WTC11 (cell line): ENCODE results near the gene RPL10. TPM values are rescaled to one million over a fixed set of nuclear protein-coding genes. Genes with fewer than 3 reads are reported as not detected.

Source experiments
- E2F4 ChIP-seq: sonication (generic); formaldehyde crosslinking; IDR thresholded peaks from 2 replicates; pipeline ENCODE4 v1.8.1; 2022; ENCODE audit warnings: low read depth, mild to moderate bottlenecking, moderate library complexity, missing genetic modification reagents, borderline replicate concordance
- FOXJ3 ChIP-seq: sonication (generic); formaldehyde crosslinking; IDR thresholded peaks from 2 replicates; pipeline ENCODE4 v1.9.0; 2021; ENCODE audit warnings: missing genetic modification reagents, mild to moderate bottlenecking, borderline replicate concordance
- STAT6 ChIP-seq: sonication (generic); formaldehyde crosslinking; conservative IDR thresholded peaks from 2 replicates; pipeline ENCODE4 v1.8.1; 2023; ENCODE audit warnings: mild to moderate bottlenecking, low read depth, missing genetic modification reagents, moderate library complexity
- ZNF425 ChIP-seq: fragments of 250-450 bp; sonication (Bioruptor Pico); conservative IDR thresholded peaks from 2 replicates; pipeline ENCODE4 v1.9.0; 2021; ENCODE audit warnings: mild to moderate bottlenecking
- microRNA-seq: library from miRNA; unstranded; fragments of <30 nt; microRNA quantifications from one replicate; pipeline ENCODE4 v1.2.0, GENCODE V29; 2022; ENCODE audit warnings: borderline number of aligned reads
- total RNA-seq: library from RNA; stranded (reverse); gene quantifications from 3 replicates; pipeline ENCODE4 v1.2.3, GENCODE V29; 2021

RPL10 gene
- total RNA-seq, 1 experiment from 2014 or later = 2,241 TPM

GRCh38 chrX:154450312-154450711 lies 52.1 kb downstream of the RPL10 start (continued):
- no peak for TF ChIP-seq STAT6 (CRISPR knock-in tag)
- TF ChIP-seq FOXJ3 = no peak
- no peak for TF ChIP-seq E2F4 (CRISPR knock-in tag)
- TF ChIP-seq ZNF425 (CRISPR knock-in tag) = no peak

Small RNAs within 50 kb of the gene (microRNA-seq; reads per million reads assigned to microRNA genes)
- 4.2 reads per million, percentile 9 among the genes with 10 or more reads in this experiment for gene MIR6858

Other genes with a start within 250 kb of the RPL10 start
- not detected in 3 replicates for gene OPN1MW, start 215.8 kb upstream of the RPL10 start, total RNA-seq
- gene OPN1MW2, start 178.6 kb upstream of the RPL10 start, total RNA-seq = not detected in 3 replicates
- gene OPN1MW3, start 140.8 kb upstream of the RPL10 start, total RNA-seq = not detected in 3 replicates
- gene TEX28, start 103.3 kb upstream of the RPL10 start, total RNA-seq = not detected in 3 replicates
- 0.46 to 0.53 TPM in 2 of 3 replicates, not detected in the other for gene TKTL1, start 102.6 kb upstream of the RPL10 start, total RNA-seq
- 914 to 1,017 TPM (median 992 TPM) in 3 replicates for gene FLNA, start 23.7 kb upstream of the RPL10 start, total RNA-seq
- 69.8 to 78.3 TPM (median 72.7 TPM) in 3 replicates for gene EMD, start 19.1 kb upstream of the RPL10 start, total RNA-seq
- 16.2 to 21.6 TPM (median 21.2 TPM) in 3 replicates for gene DNASE1L1, start 10.9 kb downstream of the RPL10 start, total RNA-seq
- 43.5 to 48.6 TPM (median 44.5 TPM) in 3 replicates for gene TAFAZZIN, start 13.2 kb downstream of the RPL10 start, total RNA-seq
- gene ATP6AP1, start 30.3 kb downstream of the RPL10 start, total RNA-seq = 43.9 to 46.0 TPM (median 44.8 TPM) in 3 replicates
- 106 to 108 TPM (median 108 TPM) in 3 replicates for gene GDI1, start 38.8 kb downstream of the RPL10 start, total RNA-seq
- 50.2 to 51.8 TPM (median 51.1 TPM) in 3 replicates for gene FAM50A, start 45.8 kb downstream of the RPL10 start, total RNA-seq
- gene PLXNA3, start 59.9 kb downstream of the RPL10 start, total RNA-seq = 26.6 to 33.1 TPM (median 31.4 TPM) in 3 replicates
- 46.1 to 52.1 TPM (median 50.2 TPM) in 3 replicates for gene LAGE3, start 80.9 kb downstream of the RPL10 start, total RNA-seq
- 34.0 to 34.7 TPM (median 34.1 TPM) in 3 replicates for gene UBL4A, start 88.2 kb downstream of the RPL10 start, total RNA-seq
- 8.7 to 9.8 TPM (median 9.6 TPM) in 3 replicates for gene SLC10A3, start 92.3 kb downstream of the RPL10 start, total RNA-seq
- gene FAM3A, start 117.9 kb downstream of the RPL10 start, total RNA-seq = 23.5 to 26.5 TPM (median 25.0 TPM) in 3 replicates
- gene G6PD, start 148.5 kb downstream of the RPL10 start, total RNA-seq = 64.7 to 72.8 TPM (median 66.0 TPM) in 3 replicates
- gene IKBKG, start 149.2 kb downstream of the RPL10 start, total RNA-seq = 20.0 to 29.1 TPM (median 22.1 TPM) in 3 replicates
- gene CTAG1A, start 186.8 kb downstream of the RPL10 start, total RNA-seq = not detected in 3 replicates
- not detected in 3 replicates for gene CTAG1B, start 220.9 kb downstream of the RPL10 start, total RNA-seq